ENCODE results near the gene ENGASE.

The ENGASE gene

DNA sequence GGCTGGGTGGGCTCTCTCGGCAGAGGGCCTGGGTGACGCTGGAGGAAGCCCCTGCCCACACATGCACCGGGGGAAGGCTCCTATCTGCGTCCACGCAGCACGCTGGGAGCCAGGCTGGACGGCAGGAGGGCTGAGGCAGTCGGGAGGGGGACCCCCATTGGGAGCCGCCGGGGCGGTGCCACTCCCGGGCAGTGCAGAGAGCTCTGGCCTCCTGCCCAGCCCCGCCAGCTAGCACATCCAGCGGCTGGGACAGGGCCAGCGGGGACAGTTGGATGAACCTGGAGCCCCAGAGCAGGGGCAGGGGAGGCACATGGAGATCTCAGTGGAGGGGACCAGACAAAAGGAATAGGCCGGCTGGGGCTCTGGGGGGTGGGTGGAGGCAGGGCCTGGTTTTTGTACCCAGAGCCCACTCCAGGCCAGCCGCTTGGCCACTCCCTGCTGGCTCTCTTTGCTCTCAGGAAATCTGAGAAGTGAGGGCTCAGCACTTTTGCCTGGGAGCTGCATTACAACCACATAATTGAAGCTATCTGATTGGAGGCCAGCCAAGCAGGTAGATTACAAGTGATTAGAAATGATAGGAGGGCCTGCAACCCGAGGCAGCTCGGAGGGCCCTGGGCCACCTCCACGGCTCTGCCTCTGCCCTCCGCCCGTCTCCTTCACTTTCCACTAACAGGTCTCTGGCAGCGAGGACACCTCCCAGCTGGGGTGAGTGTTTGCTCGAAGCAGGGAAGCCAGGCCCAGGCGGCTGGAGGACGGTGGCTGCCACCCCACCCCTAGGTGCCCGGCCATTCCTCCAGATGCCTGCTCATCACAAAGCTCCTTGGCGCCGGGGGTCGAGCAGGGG is 40.1 kb downstream of the ENGASE start:
- no peaks in the 10 kb centered on the region for H3K36me3 Mint-ChIP-seq (ENCODE audit: insufficient read depth)
- H3K9me3 Mint-ChIP-seq = no peaks in the 10 kb centered on the region
- DNase-seq (ENCODE audit: low spot score in 2 of 2) = no peak
- no peak overlapping the region for H3K27ac Mint-ChIP-seq (ENCODE audit: low read depth)
- no peak overlapping the region for H3K4me3 Mint-ChIP-seq
- peaks cover 9% of the 10 kb centered on the region for H3K27me3 Mint-ChIP-seq
- H3K4me1 Mint-ChIP-seq = no peaks in the 10 kb centered on the region
- no peak for ATAC-seq (replicated peaks; ENCODE audit: extremely low read depth, poor library complexity, severe bottlenecking)

- no peak for ATAC-seq (replicated peaks; ENCODE audit: extremely low read depth, poor library complexity, severe bottlenecking)
- no peak overlapping the region for H3K27ac Mint-ChIP-seq (ENCODE audit: low read depth)
- peaks cover 9% of the 10 kb centered on the region for H3K27me3 Mint-ChIP-seq
- H3K36me3 Mint-ChIP-seq (ENCODE audit: insufficient read depth) = no peaks in the 10 kb centered on the region
- no peak for DNase-seq (ENCODE audit: low spot score in 2 of 2)
- no peaks in the 10 kb centered on the region for H3K9me3 Mint-ChIP-seq
- H3K4me1 Mint-ChIP-seq = no peaks in the 10 kb centered on the region
- no peak overlapping the region for H3K4me3 Mint-ChIP-seq
Observed at GRCh38 chr17:79115487-79115886, 40.9 kb downstream of the ENGASE start.

DNA sequence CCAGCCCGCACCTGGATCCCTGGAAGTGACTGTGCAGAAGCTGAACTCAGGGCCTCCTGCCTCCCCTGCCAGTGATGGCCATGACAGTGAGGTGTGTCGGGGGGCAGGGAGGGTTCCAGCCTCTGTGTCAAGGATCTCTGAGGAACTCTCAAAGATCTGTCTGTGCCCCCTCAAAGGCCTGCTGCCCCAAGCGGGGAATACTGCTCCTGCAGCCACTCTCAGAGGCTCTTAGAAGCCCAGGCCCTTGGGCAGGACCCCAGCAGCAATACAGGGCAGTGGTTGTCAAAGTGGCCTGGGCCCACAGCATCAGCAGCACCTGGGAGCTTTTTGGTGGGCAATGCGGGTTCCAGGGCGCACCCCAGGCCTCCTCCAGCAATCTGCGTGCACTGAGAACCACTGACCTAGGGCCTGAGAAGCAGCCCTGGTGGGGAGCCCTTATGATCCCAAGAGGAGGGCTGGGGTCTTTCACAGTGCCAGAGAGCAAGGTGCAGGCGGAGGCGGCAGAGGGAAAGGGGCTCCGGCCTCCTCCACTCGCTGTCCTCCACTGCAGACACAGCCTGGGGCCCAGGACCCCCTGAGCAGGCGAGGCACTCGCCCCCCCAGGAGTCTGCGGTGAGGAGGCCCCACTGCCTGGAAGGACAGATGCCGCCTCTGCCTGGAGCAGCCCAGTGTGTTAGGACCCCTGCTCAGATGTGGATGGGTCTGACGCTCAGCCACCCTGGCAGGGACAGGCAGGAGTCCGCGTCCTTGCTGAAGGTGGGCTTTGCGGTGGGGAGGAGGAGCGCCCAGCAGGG is 42.1 kb downstream of the ENGASE start:
- Mint-ChIP-seq H3K4me3 (no peak overlapping the region), H3K36me3 (ENCODE audit: insufficient read depth) (no peaks in the 10 kb centered on the region), H3K27me3 (peaks cover 9% of the 10 kb centered on the region), H3K27ac (ENCODE audit: low read depth) (no peak overlapping the region), H3K9me3 (no peaks in the 10 kb centered on the region), H3K4me1 (no peaks in the 10 kb centered on the region)
- DNase-seq (ENCODE audit: low spot score in 2 of 2) (no peak), ATAC-seq (replicated peaks; ENCODE audit: extremely low read depth, poor library complexity, severe bottlenecking) (no peak)

- no peaks in the 10 kb centered on the region for H3K4me1 Mint-ChIP-seq
- H3K27me3 Mint-ChIP-seq = peaks cover 9% of the 10 kb centered on the region
- H3K4me3 Mint-ChIP-seq = no peak overlapping the region
- no peaks in the 10 kb centered on the region for H3K36me3 Mint-ChIP-seq (ENCODE audit: insufficient read depth)
- no peaks in the 10 kb centered on the region for H3K9me3 Mint-ChIP-seq
- no peak overlapping the region for H3K27ac Mint-ChIP-seq (ENCODE audit: low read depth)
- no peak for DNase-seq (ENCODE audit: low spot score in 2 of 2)
- ATAC-seq (replicated peaks; ENCODE audit: extremely low read depth, poor library complexity, severe bottlenecking) = no peak
Observed at GRCh38 chr17:79117905-79118487, 43.4 kb downstream of the ENGASE start.

DNA sequence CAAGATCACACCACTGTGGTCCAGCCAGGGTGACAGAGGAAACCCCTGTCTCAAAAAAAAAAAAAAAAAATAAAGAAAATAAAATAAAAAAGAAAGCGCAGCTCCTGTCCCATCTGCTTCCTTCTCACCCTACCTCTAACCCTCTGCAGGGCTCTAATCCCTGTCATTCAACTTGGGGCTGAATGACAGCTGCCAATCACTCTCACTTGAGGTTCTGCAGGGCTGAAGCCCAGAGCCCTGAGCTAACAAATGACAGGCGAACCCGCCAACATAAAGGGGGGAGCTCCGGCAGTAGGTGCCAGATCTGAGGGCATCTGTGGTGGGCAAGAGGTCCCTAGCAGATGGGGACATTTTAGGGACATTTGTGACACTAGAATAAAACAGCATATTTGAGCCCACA is 44.3 kb downstream of the ENGASE start:
- no peaks in the 10 kb centered on the region for H3K4me1 Mint-ChIP-seq
- peaks cover 5% of the 10 kb centered on the region for H3K27me3 Mint-ChIP-seq
- H3K4me3 Mint-ChIP-seq = no peak overlapping the region
- H3K27ac Mint-ChIP-seq (ENCODE audit: low read depth) = no peak overlapping the region
- DNase-seq (ENCODE audit: low spot score in 2 of 2) = no peak
- no peak for ATAC-seq (replicated peaks; ENCODE audit: extremely low read depth, poor library complexity, severe bottlenecking)
- H3K9me3 Mint-ChIP-seq = no peaks in the 10 kb centered on the region
- H3K36me3 Mint-ChIP-seq (ENCODE audit: insufficient read depth) = no peaks in the 10 kb centered on the region

DNA sequence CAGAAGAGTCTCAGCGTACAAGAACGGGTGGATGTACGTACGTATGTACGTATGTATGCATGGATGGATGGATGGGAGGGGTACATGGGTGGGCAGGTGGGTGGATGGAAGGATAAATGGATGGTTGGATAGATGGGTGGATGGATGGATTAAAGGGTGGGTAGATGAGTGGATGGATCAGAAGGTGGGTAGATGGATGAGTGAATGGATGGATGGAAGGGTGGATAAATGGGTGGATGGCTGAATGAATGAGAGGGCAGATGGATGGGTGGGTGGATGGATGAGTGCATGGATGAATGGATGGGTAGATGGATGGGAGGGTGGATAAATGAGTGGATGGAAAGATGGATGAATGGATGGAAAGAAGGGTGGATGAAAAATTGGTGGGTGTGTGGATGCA is 45.6 kb downstream of the ENGASE start:
- no peaks in the 10 kb centered on the region for H3K36me3 Mint-ChIP-seq (ENCODE audit: insufficient read depth)
- H3K4me1 Mint-ChIP-seq = no peaks in the 10 kb centered on the region
- no peak overlapping the region for H3K4me3 Mint-ChIP-seq
- ATAC-seq (replicated peaks; ENCODE audit: extremely low read depth, poor library complexity, severe bottlenecking) (no peak), DNase-seq (ENCODE audit: low spot score in 2 of 2) (no peak)
- H3K9me3 Mint-ChIP-seq = no peaks in the 10 kb centered on the region
- H3K27me3 Mint-ChIP-seq = no peaks in the 10 kb centered on the region
- H3K27ac Mint-ChIP-seq (ENCODE audit: low read depth) = no peak overlapping the region

- H3K4me1 Mint-ChIP-seq = no peaks in the 10 kb centered on the region
- no peak for ATAC-seq (replicated peaks; ENCODE audit: extremely low read depth, poor library complexity, severe bottlenecking)
Observed at GRCh38 chr17:79123988-79124387, 49.4 kb downstream of the ENGASE start.

GRCh38 chr17:79124513-79125209 is 50.0 kb downstream of the ENGASE start:
- H3K36me3 Mint-ChIP-seq (ENCODE audit: insufficient read depth) = no peaks in the 10 kb centered on the region
- H3K9me3 Mint-ChIP-seq = no peaks in the 10 kb centered on the region
- H3K27ac Mint-ChIP-seq (ENCODE audit: low read depth) = no peak overlapping the region
- DNase-seq (ENCODE audit: low spot score in 2 of 2) (no peak), ATAC-seq (replicated peaks; ENCODE audit: extremely low read depth, poor library complexity, severe bottlenecking) (no peak)
- H3K27me3 Mint-ChIP-seq = peaks cover 19% of the 10 kb centered on the region
- no peak overlapping the region for H3K4me3 Mint-ChIP-seq
- H3K4me1 Mint-ChIP-seq = no peaks in the 10 kb centered on the region

More at GRCh38 chr17:79123988-79124387, 49.4 kb downstream of the ENGASE start:
- H3K36me3 Mint-ChIP-seq (ENCODE audit: insufficient read depth) = no peaks in the 10 kb centered on the region
- peaks cover 19% of the 10 kb centered on the region for H3K27me3 Mint-ChIP-seq
- no peak for DNase-seq (ENCODE audit: low spot score in 2 of 2)
- H3K4me3 Mint-ChIP-seq = no peak overlapping the region
- no peak overlapping the region for H3K27ac Mint-ChIP-seq (ENCODE audit: low read depth)
- H3K9me3 Mint-ChIP-seq = no peaks in the 10 kb centered on the region

- ATAC-seq (replicated peaks; ENCODE audit: extremely low read depth, poor library complexity, severe bottlenecking) = no peak
- Mint-ChIP-seq H3K36me3 (ENCODE audit: insufficient read depth) (no peaks in the 10 kb centered on the region), H3K27ac (ENCODE audit: low read depth) (no peak overlapping the region), H3K4me3 (no peak overlapping the region), H3K27me3 (peaks cover 23% of the 10 kb centered on the region), H3K9me3 (no peaks in the 10 kb centered on the region), H3K4me1 (no peaks in the 10 kb centered on the region)
- no peak for DNase-seq (ENCODE audit: low spot score in 2 of 2)
Observed at GRCh38 chr17:79125503-79125902, 50.9 kb downstream of the ENGASE start.

GRCh38 chr17:79126139-79126538 is 51.5 kb downstream of the ENGASE start:
- no peak overlapping the region for H3K4me3 Mint-ChIP-seq
- ATAC-seq (replicated peaks; ENCODE audit: extremely low read depth, poor library complexity, severe bottlenecking) = no peak

DNA sequence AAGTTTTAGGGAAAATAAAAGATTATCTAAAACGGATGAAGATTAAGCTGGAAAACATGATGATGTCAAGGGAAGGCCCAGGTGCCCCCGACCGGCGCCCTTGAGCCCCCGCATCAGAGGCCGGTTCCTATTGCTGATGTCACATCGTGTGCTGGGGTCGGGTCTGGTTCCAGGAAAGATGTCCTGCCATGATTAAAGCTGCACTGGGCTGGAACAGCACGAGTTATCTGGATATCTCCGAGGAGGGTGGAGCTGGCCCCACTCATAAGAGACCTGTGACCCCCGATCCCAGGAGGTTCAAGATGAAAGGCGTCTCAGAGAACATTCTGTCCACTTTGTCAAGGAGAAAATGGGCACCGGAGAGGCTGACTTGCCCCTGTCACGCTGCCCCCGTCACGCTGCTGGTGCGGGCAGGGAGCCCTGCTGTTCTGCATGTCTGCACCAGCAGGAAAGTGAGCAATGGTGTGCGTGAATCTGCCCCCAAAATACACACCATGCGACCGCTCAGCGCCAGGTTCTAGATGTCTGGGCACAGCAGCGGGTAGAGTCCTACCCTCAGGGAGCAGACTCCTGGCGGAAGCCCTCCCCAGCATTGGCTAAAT is 53.0 kb downstream of the ENGASE start:
- no peaks in the 10 kb centered on the region for H3K36me3 Mint-ChIP-seq (ENCODE audit: insufficient read depth)
- no peak overlapping the region for H3K27ac Mint-ChIP-seq (ENCODE audit: low read depth)
- no peak overlapping the region for H3K4me3 Mint-ChIP-seq
- ATAC-seq (replicated peaks; ENCODE audit: extremely low read depth, poor library complexity, severe bottlenecking) (no peak), DNase-seq (ENCODE audit: low spot score in 2 of 2) (no peak)
- H3K4me1 Mint-ChIP-seq = no peaks in the 10 kb centered on the region
- no peaks in the 10 kb centered on the region for H3K9me3 Mint-ChIP-seq
- peaks cover 29% of the 10 kb centered on the region for H3K27me3 Mint-ChIP-seq

More at GRCh38 chr17:79126139-79126538, 51.5 kb downstream of the ENGASE start:
- H3K36me3 Mint-ChIP-seq (ENCODE audit: insufficient read depth) = no peaks in the 10 kb centered on the region
- H3K27me3 Mint-ChIP-seq = peaks cover 29% of the 10 kb centered on the region
- DNase-seq (ENCODE audit: low spot score in 2 of 2) = no peak
- H3K27ac Mint-ChIP-seq (ENCODE audit: low read depth) = no peak overlapping the region
- H3K9me3 Mint-ChIP-seq = no peaks in the 10 kb centered on the region
- no peaks in the 10 kb centered on the region for H3K4me1 Mint-ChIP-seq

- H3K27me3 Mint-ChIP-seq = peaks cover 42% of the 10 kb centered on the region
- no peaks in the 10 kb centered on the region for H3K4me1 Mint-ChIP-seq
- ATAC-seq (replicated peaks; ENCODE audit: extremely low read depth, poor library complexity, severe bottlenecking) = no peak
- H3K36me3 Mint-ChIP-seq (ENCODE audit: insufficient read depth) = no peaks in the 10 kb centered on the region
- no peak overlapping the region for H3K27ac Mint-ChIP-seq (ENCODE audit: low read depth)
- no peaks in the 10 kb centered on the region for H3K9me3 Mint-ChIP-seq
- DNase-seq (ENCODE audit: low spot score in 2 of 2) = no peak
- no peak overlapping the region for H3K4me3 Mint-ChIP-seq
Observed at GRCh38 chr17:79129523-79129922, 54.9 kb downstream of the ENGASE start.
